ENCODE results near the gene EGR2. TPM values are rescaled to one million over a fixed set of nuclear protein-coding genes. Genes with fewer than 3 reads are reported as not detected.
A peak's percentile ranks its signal among the peaks of the same experiment; 100 is the strongest.

The EGR2 gene
- polyA plus RNA-seq (2013, experiment 1 of 2), result 0.45 TPM
- 0.55 TPM for polyA plus RNA-seq (2013, experiment 2 of 2)

- Histone ChIP-seq H3K23ac (ENCODE audit: low read length) (no peak within 1 kb of the TSS), H3K18ac (ENCODE audit: low read length) (peak within 1 kb of the TSS; percentile 81), H3K27me3 (ENCODE audit: insufficient read depth, low read length, poor library complexity) (peaks cover 26% of the 10 kb centered on the region), H3K36me3 (ENCODE audit: control insufficient read depth, insufficient read depth, low read length) (no peaks in the 10 kb centered on the region), H2AK5ac (ENCODE audit: low read length) (no peak within 1 kb of the TSS), H4K8ac (ENCODE audit: low read depth, low read length) (no peak within 1 kb of the TSS), H3K4ac (ENCODE audit: low read depth, low read length) (no peak within 1 kb of the TSS), H3K79me1 (ENCODE audit: low read length) (no peaks in the 10 kb centered on the region), H3K79me2 (ENCODE audit: control insufficient read depth, insufficient read depth, low read length) (no peaks in the 10 kb centered on the region), H2BK15ac (replicated peaks; ENCODE audit: low read depth) (no peak within 1 kb of the TSS), H2BK120ac (ENCODE audit: low read depth, low read length) (no peak within 1 kb of the TSS), H3K9ac (ENCODE audit: low read length) (peak within 1 kb of the TSS; percentile 47), H4K5ac (ENCODE audit: low read length) (no peak within 1 kb of the TSS), H3K4me2 (ENCODE audit: low read length) (peak within 1 kb of the TSS; percentile 78), H2BK5ac (ENCODE audit: low read length) (no peak within 1 kb of the TSS), H3K4me3 (ENCODE audit: low read length) (peak within 1 kb of the TSS; percentile 28), H3K4me1 (ENCODE audit: control insufficient read depth, low read depth, low read length) (no peaks in the 10 kb centered on the region), H3K27ac (ENCODE audit: low read depth, low read length) (no peak within 1 kb of the TSS), H3K56ac (ENCODE audit: low read length) (peak within 1 kb of the TSS; percentile 69)
- DNase-seq, result peak; percentile 95
- no CpG with 5 or more reads among the region's 53 CpGs for WGBS (ENCODE audit: extremely low coverage, insufficient coverage, low lambda C conversion rate)
These were observed at the start of gene EGR2 for GRCh38 chr10:62816331-62817120. TSS of gene EGR2 (minus strand) at chr10:62816366. CDS start at chr10:62816029, 337 bp downstream.

GRCh38 chr10:62862447-62862846 lies 46.3 kb upstream of the EGR2 start:
- no peak overlapping the region for H4K8ac ChIP-seq (ENCODE audit: low read depth, low read length)
- H3K23ac ChIP-seq (ENCODE audit: low read length), result no peak overlapping the region
- H3K27me3 ChIP-seq (ENCODE audit: insufficient read depth, low read length, poor library complexity), result no peaks in the 10 kb centered on the region
- H4K5ac ChIP-seq (ENCODE audit: low read length), result no peak overlapping the region
- H3K56ac ChIP-seq (ENCODE audit: low read length), result no peak overlapping the region
- DNase-seq, result no peak
- no peak overlapping the region for H2BK5ac ChIP-seq (ENCODE audit: low read length)
- no peak overlapping the region for H2BK15ac ChIP-seq (replicated peaks; ENCODE audit: low read depth)
- H2BK120ac ChIP-seq (ENCODE audit: low read depth, low read length), result no peak overlapping the region
- no peak overlapping the region for H3K4me2 ChIP-seq (ENCODE audit: low read length)
- WGBS (ENCODE audit: extremely low coverage, insufficient coverage, low lambda C conversion rate), result no CpG with 5 or more reads among the region's 1 CpG
- no peak overlapping the region for H3K27ac ChIP-seq (ENCODE audit: low read depth, low read length)
- no peak overlapping the region for H3K9ac ChIP-seq (ENCODE audit: low read length)
- no peak overlapping the region for H3K4ac ChIP-seq (ENCODE audit: low read depth, low read length)
- H3K4me3 ChIP-seq (ENCODE audit: low read length), result no peak overlapping the region
- H3K4me1 ChIP-seq (ENCODE audit: control insufficient read depth, low read depth, low read length), result no peaks in the 10 kb centered on the region
- no peaks in the 10 kb centered on the region for H3K36me3 ChIP-seq (ENCODE audit: control insufficient read depth, insufficient read depth, low read length)
- no peak overlapping the region for H3K18ac ChIP-seq (ENCODE audit: low read length)
- H3K79me1 ChIP-seq (ENCODE audit: low read length), result no peaks in the 10 kb centered on the region
- no peaks in the 10 kb centered on the region for H3K79me2 ChIP-seq (ENCODE audit: control insufficient read depth, insufficient read depth, low read length)
- no peak overlapping the region for H2AK5ac ChIP-seq (ENCODE audit: low read length)

- no peak for DNase-seq
- Histone ChIP-seq H3K4ac (ENCODE audit: low read depth, low read length) (no peak overlapping the region), H3K27me3 (ENCODE audit: insufficient read depth, low read length, poor library complexity) (no peaks in the 10 kb centered on the region), H4K5ac (ENCODE audit: low read length) (no peak overlapping the region), H3K36me3 (ENCODE audit: control insufficient read depth, insufficient read depth, low read length) (no peaks in the 10 kb centered on the region), H2BK15ac (replicated peaks; ENCODE audit: low read depth) (no peak overlapping the region), H4K8ac (ENCODE audit: low read depth, low read length) (no peak overlapping the region), H3K79me1 (ENCODE audit: low read length) (no peaks in the 10 kb centered on the region), H2BK120ac (ENCODE audit: low read depth, low read length) (no peak overlapping the region), H3K27ac (ENCODE audit: low read depth, low read length) (no peak overlapping the region), H3K56ac (ENCODE audit: low read length) (no peak overlapping the region), H3K4me2 (ENCODE audit: low read length) (no peak overlapping the region), H3K23ac (ENCODE audit: low read length) (no peak overlapping the region), H3K79me2 (ENCODE audit: control insufficient read depth, insufficient read depth, low read length) (no peaks in the 10 kb centered on the region), H3K18ac (ENCODE audit: low read length) (no peak overlapping the region), H2AK5ac (ENCODE audit: low read length) (no peak overlapping the region), H3K4me3 (ENCODE audit: low read length) (no peak overlapping the region), H3K4me1 (ENCODE audit: control insufficient read depth, low read depth, low read length) (no peaks in the 10 kb centered on the region), H3K9ac (ENCODE audit: low read length) (no peak overlapping the region), H2BK5ac (ENCODE audit: low read length) (no peak overlapping the region)
- no CpG with 5 or more reads among the region's 3 CpGs for WGBS (ENCODE audit: extremely low coverage, insufficient coverage, low lambda C conversion rate)
These were observed 45.3 kb upstream of the EGR2 start for GRCh38 chr10:62861507-62861906.

- no peak for DNase-seq
- H2BK120ac ChIP-seq (ENCODE audit: low read depth, low read length), result no peak overlapping the region
- H3K4me2 ChIP-seq (ENCODE audit: low read length), result no peak overlapping the region
- H3K4me3 ChIP-seq (ENCODE audit: low read length), result no peak overlapping the region
- H2BK5ac ChIP-seq (ENCODE audit: low read length), result no peak overlapping the region
- H3K56ac ChIP-seq (ENCODE audit: low read length), result no peak overlapping the region
- H4K5ac ChIP-seq (ENCODE audit: low read length), result no peak overlapping the region
- no peak overlapping the region for H3K9ac ChIP-seq (ENCODE audit: low read length)
- no peak overlapping the region for H3K4ac ChIP-seq (ENCODE audit: low read depth, low read length)
- no peak overlapping the region for H3K23ac ChIP-seq (ENCODE audit: low read length)
- no peaks in the 10 kb centered on the region for H3K79me1 ChIP-seq (ENCODE audit: low read length)
- no peaks in the 10 kb centered on the region for H3K4me1 ChIP-seq (ENCODE audit: control insufficient read depth, low read depth, low read length)
- no peak overlapping the region for H3K27ac ChIP-seq (ENCODE audit: low read depth, low read length)
- no peak overlapping the region for H2BK15ac ChIP-seq (replicated peaks; ENCODE audit: low read depth)
- H4K8ac ChIP-seq (ENCODE audit: low read depth, low read length), result no peak overlapping the region
- no peaks in the 10 kb centered on the region for H3K79me2 ChIP-seq (ENCODE audit: control insufficient read depth, insufficient read depth, low read length)
- H2AK5ac ChIP-seq (ENCODE audit: low read length), result no peak overlapping the region
- no peaks in the 10 kb centered on the region for H3K36me3 ChIP-seq (ENCODE audit: control insufficient read depth, insufficient read depth, low read length)
- H3K27me3 ChIP-seq (ENCODE audit: insufficient read depth, low read length, poor library complexity), result no peaks in the 10 kb centered on the region
- WGBS (ENCODE audit: extremely low coverage, insufficient coverage, low lambda C conversion rate), result no CpG with 5 or more reads among the region's 4 CpGs
- H3K18ac ChIP-seq (ENCODE audit: low read length), result no peak overlapping the region
These were observed 44.8 kb upstream of the EGR2 start for GRCh38 chr10:62860946-62861345.

GRCh38 chr10:62858364-62858763 lies 42.2 kb upstream of the EGR2 start:
- Histone ChIP-seq H2BK120ac (ENCODE audit: low read depth, low read length) (no peak overlapping the region), H4K8ac (ENCODE audit: low read depth, low read length) (no peak overlapping the region), H3K9ac (ENCODE audit: low read length) (no peak overlapping the region), H2AK5ac (ENCODE audit: low read length) (no peak overlapping the region), H3K4me1 (ENCODE audit: control insufficient read depth, low read depth, low read length) (no peaks in the 10 kb centered on the region), H2BK5ac (ENCODE audit: low read length) (no peak overlapping the region), H3K4ac (ENCODE audit: low read depth, low read length) (no peak overlapping the region), H3K56ac (ENCODE audit: low read length) (no peak overlapping the region), H2BK15ac (replicated peaks; ENCODE audit: low read depth) (no peak overlapping the region), H3K4me3 (ENCODE audit: low read length) (no peak overlapping the region), H3K18ac (ENCODE audit: low read length) (no peak overlapping the region), H3K27ac (ENCODE audit: low read depth, low read length) (no peak overlapping the region), H4K5ac (ENCODE audit: low read length) (no peak overlapping the region), H3K36me3 (ENCODE audit: control insufficient read depth, insufficient read depth, low read length) (no peaks in the 10 kb centered on the region), H3K23ac (ENCODE audit: low read length) (no peak overlapping the region), H3K79me1 (ENCODE audit: low read length) (no peaks in the 10 kb centered on the region), H3K27me3 (ENCODE audit: insufficient read depth, low read length, poor library complexity) (no peaks in the 10 kb centered on the region), H3K79me2 (ENCODE audit: control insufficient read depth, insufficient read depth, low read length) (no peaks in the 10 kb centered on the region), H3K4me2 (ENCODE audit: low read length) (no peak overlapping the region)
- no CpG with 5 or more reads among the region's 6 CpGs for WGBS (ENCODE audit: extremely low coverage, insufficient coverage, low lambda C conversion rate)
- DNase-seq, result peak; percentile 7

- H3K79me2 ChIP-seq (ENCODE audit: control insufficient read depth, insufficient read depth, low read length), result no peaks in the 10 kb centered on the region
- H2AK5ac ChIP-seq (ENCODE audit: low read length), result no peak overlapping the region
- no peak overlapping the region for H3K18ac ChIP-seq (ENCODE audit: low read length)
- no peak overlapping the region for H3K4me3 ChIP-seq (ENCODE audit: low read length)
- no CpG with 5 or more reads among the region's 4 CpGs for WGBS (ENCODE audit: extremely low coverage, insufficient coverage, low lambda C conversion rate)
- no peak overlapping the region for H4K8ac ChIP-seq (ENCODE audit: low read depth, low read length)
- H3K36me3 ChIP-seq (ENCODE audit: control insufficient read depth, insufficient read depth, low read length), result no peaks in the 10 kb centered on the region
- no peak overlapping the region for H3K4me2 ChIP-seq (ENCODE audit: low read length)
- no peak overlapping the region for H3K27ac ChIP-seq (ENCODE audit: low read depth, low read length)
- DNase-seq, result no peak
- no peak overlapping the region for H2BK15ac ChIP-seq (replicated peaks; ENCODE audit: low read depth)
- H3K27me3 ChIP-seq (ENCODE audit: insufficient read depth, low read length, poor library complexity), result no peaks in the 10 kb centered on the region
- no peak overlapping the region for H3K23ac ChIP-seq (ENCODE audit: low read length)
- no peak overlapping the region for H3K56ac ChIP-seq (ENCODE audit: low read length)
- H4K5ac ChIP-seq (ENCODE audit: low read length), result no peak overlapping the region
- H2BK120ac ChIP-seq (ENCODE audit: low read depth, low read length), result no peak overlapping the region
- H2BK5ac ChIP-seq (ENCODE audit: low read length), result no peak overlapping the region
- no peaks in the 10 kb centered on the region for H3K79me1 ChIP-seq (ENCODE audit: low read length)
- no peak overlapping the region for H3K9ac ChIP-seq (ENCODE audit: low read length)
- H3K4me1 ChIP-seq (ENCODE audit: control insufficient read depth, low read depth, low read length), result no peaks in the 10 kb centered on the region
- H3K4ac ChIP-seq (ENCODE audit: low read depth, low read length), result no peak overlapping the region
These were observed 39.9 kb upstream of the EGR2 start for GRCh38 chr10:62856021-62856420.

All from mesendoderm (in vitro differentiated cells).